HG03378 (cell line): ENCODE results near the gene ZNF440.

Experiments
- ATAC-seq: cut with Tn5 transposase; IDR thresholded peaks from one replicate; pipeline ENCODE4 v1.9.1; 2021; ENCODE audit warnings: mild to moderate bottlenecking, moderate library complexity; ENCODE audit not compliant: unreplicated experiment

Gene ZNF440

GRCh38 chr19:11882606-11883005 is 68.5 kb downstream of the ZNF440 start:
- no peak for ATAC-seq
